HepG2 (cell line): ENCODE measurements around the gene CABP5.

Source experiments
- FOSL2 ChIP-seq: sonication (generic); formaldehyde crosslinking; IDR thresholded peaks from 2 replicates; pipeline ENCODE4 v1.4.0; 2020; ENCODE audit warnings: missing genetic modification reagents
- KDM1A ChIP-seq: IDR thresholded peaks from 2 replicates; pipeline ENCODE4 v1.6.1; 2016; ENCODE audit warnings: missing compliant biosample characterization
- MAFK ChIP-seq, 2 experiments: IDR thresholded peaks in 1 of 2; conservative IDR thresholded peaks in 1 of 2; 2 replicates each; pipeline ENCODE4 v1.6.1; 2011; ENCODE audit warnings: improper control_type of control experiment in 2 of 2, low read length in 2 of 2
- NR2F6 ChIP-seq, 2 experiments: IDR thresholded peaks; 2 replicates each; pipeline ENCODE4 v1.6.1; 2016; ENCODE audit warnings: antibody characterized with exemption in 1 of 2, mild to moderate bottlenecking in 1 of 2
- YY1 ChIP-seq: IDR thresholded peaks from 2 replicates; pipeline ENCODE4 v1.6.1; 2011; ENCODE audit warnings: low read length, low read depth, moderate library complexity, mild to moderate bottlenecking; ENCODE audit not compliant: insufficient read depth, insufficient replicate concordance
- ZNF354B ChIP-seq: sonication (generic); formaldehyde crosslinking; IDR thresholded peaks from 2 replicates; pipeline ENCODE4 v1.8.0; 2022; ENCODE audit warnings: mild to moderate bottlenecking, missing genetic modification reagents
- TF ChIP-seq, protein P1 (sequence below): sonication (generic); formaldehyde crosslinking; IDR thresholded peaks from 2 replicates; pipeline ENCODE4 v1.5.0; 2020; ENCODE audit warnings: mild to moderate bottlenecking, missing genetic modification reagents, borderline replicate concordance
- TF ChIP-seq, protein P2 (sequence below): sonication (generic); formaldehyde crosslinking; IDR thresholded peaks from 2 replicates; pipeline ENCODE4 v1.8.1; 2023; ENCODE audit warnings: missing genetic modification reagents, mild to moderate bottlenecking, borderline replicate concordance

- TF ChIP-seq MAFK (conservative IDR thresholded peaks at IDR 0.05 in 1 of 2, IDR thresholded peaks at IDR 0.05 in 1 of 2; ENCODE audit: low read length in 2 of 2) (no peak), FOSL2 (CRISPR knock-in tag) (no peak), NR2F6 (IDR thresholded peaks at IDR 0.05) (no peak), NR2F6 (CRISPR knock-in tag; IDR thresholded peaks at IDR 0.05) (no peak), YY1 (no peak), ZNF354B (CRISPR knock-in tag) (no peak), KDM1A (CRISPR knock-in tag) (no peak)
- TF ChIP-seq, protein P1, sequence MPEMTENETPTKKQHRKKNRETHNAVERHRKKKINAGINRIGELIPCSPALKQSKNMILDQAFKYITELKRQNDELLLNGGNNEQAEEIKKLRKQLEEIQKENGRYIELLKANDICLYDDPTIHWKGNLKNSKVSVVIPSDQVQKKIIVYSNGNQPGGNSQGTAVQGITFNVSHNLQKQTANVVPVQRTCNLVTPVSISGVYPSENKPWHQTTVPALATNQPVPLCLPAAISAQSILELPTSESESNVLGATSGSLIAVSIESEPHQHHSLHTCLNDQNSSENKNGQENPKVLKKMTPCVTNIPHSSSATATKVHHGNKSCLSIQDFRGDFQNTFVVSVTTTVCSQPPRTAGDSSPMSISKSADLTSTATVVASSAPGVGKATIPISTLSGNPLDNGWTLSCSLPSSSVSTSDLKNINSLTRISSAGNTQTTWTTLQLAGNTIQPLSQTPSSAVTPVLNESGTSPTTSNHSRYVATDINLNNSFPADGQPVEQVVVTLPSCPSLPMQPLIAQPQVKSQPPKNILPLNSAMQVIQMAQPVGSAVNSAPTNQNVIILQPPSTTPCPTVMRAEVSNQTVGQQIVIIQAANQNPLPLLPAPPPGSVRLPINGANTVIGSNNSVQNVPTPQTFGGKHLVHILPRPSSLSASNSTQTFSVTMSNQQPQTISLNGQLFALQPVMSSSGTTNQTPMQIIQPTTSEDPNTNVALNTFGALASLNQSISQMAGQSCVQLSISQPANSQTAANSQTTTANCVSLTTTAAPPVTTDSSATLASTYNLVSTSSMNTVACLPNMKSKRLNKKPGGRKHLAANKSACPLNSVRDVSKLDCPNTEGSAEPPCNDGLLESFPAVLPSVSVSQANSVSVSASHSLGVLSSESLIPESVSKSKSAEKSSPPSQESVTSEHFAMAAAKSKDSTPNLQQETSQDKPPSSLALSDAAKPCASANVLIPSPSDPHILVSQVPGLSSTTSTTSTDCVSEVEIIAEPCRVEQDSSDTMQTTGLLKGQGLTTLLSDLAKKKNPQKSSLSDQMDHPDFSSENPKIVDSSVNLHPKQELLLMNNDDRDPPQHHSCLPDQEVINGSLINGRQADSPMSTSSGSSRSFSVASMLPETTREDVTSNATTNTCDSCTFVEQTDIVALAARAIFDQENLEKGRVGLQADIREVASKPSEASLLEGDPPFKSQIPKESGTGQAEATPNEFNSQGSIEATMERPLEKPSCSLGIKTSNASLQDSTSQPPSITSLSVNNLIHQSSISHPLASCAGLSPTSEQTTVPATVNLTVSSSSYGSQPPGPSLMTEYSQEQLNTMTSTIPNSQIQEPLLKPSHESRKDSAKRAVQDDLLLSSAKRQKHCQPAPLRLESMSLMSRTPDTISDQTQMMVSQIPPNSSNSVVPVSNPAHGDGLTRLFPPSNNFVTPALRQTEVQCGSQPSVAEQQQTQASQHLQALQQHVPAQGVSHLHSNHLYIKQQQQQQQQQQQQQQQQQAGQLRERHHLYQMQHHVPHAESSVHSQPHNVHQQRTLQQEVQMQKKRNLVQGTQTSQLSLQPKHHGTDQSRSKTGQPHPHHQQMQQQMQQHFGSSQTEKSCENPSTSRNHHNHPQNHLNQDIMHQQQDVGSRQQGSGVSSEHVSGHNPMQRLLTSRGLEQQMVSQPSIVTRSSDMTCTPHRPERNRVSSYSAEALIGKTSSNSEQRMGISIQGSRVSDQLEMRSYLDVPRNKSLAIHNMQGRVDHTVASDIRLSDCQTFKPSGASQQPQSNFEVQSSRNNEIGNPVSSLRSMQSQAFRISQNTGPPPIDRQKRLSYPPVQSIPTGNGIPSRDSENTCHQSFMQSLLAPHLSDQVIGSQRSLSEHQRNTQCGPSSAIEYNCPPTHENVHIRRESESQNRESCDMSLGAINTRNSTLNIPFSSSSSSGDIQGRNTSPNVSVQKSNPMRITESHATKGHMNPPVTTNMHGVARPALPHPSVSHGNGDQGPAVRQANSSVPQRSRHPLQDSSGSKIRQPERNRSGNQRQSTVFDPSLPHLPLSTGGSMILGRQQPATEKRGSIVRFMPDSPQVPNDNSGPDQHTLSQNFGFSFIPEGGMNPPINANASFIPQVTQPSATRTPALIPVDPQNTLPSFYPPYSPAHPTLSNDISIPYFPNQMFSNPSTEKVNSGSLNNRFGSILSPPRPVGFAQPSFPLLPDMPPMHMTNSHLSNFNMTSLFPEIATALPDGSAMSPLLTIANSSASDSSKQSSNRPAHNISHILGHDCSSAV: no peak
- TF ChIP-seq, protein P2, sequence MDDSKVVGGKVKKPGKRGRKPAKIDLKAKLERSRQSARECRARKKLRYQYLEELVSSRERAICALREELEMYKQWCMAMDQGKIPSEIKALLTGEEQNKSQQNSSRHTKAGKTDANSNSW (CRISPR knock-in tag): no peak
Measured at GRCh38 chr19:48043675-48044258, at the start of gene CABP5.
